Stimulated activated CD4-positive, alpha-beta T cell treated with anti-CD3 and anti-CD28 coated beads, Interleukin-2, amount 100 ng/mL, for 4 hours (primary cell): Measurements from ENCODE around the gene ARHGAP26.

Experiments used
- DNase-seq: peaks from one replicate; pipeline ENCODE4 v3.0.0-alpha.2; 2020; ENCODE audit warnings: low read depth

The ARHGAP26 gene

GRCh38 chr5:143145243-143146160 is 375.3 kb downstream of the ARHGAP26 start:
- DNase-seq, result no peak

DNA sequence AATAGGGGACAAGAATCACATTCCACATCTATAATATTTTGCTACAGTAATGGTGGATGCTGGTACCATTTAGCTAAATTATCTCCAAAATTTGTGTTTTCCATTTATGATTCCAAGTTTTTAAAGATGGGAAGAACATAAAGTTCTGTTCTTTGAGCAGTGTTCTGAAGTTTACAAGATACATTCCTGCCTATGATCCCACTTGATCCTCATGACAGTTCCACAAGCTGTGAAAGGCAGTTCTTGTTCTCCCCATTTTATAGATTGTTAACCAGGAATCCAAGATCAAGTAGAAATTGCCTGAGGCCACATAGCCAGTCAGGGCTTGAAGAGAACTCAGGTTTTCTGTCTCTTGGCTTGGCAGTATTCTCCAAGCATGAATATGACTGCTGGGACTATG is 376.0 kb downstream of the ARHGAP26 start:
- DNase-seq, result no peak

- no peak for DNase-seq
Measured at GRCh38 chr5:143147383-143147782, 377.2 kb downstream of the ARHGAP26 start.

DNA sequence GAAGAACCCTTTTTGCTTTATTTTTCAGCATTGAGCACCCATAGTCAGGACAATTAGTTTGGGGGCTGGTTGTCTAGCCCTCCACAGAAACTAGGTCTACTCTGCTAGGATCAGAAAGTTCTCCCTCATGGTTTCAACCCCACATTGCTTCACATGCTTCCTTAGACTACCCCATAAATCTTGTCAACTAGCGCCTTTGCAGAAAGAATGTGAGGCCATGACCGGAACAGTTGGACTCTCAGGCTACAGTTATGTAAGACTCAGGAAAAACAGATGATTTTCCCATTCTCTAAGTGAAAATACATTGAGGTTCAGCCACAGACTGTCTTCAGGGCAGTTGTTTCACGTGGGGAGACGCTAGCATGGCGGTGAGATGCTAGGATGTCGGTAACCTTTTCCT is 377.7 kb downstream of the ARHGAP26 start:
- DNase-seq, result no peak

- DNase-seq, result no peak
Measured at GRCh38 chr5:143148771-143149170, 378.6 kb downstream of the ARHGAP26 start.

DNA sequence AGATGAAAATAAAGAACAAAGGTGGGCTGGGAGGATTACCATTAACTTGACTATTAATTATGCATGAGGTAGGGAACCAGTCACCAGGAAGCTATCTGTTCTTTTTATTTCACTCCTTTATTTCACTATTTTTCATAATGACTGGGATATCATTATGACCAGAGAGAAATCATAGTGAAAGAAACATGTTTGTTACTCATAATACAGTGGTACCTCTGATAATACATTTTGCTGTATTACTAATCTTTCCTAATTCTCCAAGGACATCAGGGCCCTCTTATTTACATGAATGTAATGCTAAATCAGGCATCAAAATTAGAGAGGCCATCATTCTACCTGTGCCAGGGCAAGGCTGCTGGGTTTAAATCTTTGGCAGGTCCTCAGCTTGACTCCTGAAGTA is 379.6 kb downstream of the ARHGAP26 start:
- DNase-seq, result no peak

DNA sequence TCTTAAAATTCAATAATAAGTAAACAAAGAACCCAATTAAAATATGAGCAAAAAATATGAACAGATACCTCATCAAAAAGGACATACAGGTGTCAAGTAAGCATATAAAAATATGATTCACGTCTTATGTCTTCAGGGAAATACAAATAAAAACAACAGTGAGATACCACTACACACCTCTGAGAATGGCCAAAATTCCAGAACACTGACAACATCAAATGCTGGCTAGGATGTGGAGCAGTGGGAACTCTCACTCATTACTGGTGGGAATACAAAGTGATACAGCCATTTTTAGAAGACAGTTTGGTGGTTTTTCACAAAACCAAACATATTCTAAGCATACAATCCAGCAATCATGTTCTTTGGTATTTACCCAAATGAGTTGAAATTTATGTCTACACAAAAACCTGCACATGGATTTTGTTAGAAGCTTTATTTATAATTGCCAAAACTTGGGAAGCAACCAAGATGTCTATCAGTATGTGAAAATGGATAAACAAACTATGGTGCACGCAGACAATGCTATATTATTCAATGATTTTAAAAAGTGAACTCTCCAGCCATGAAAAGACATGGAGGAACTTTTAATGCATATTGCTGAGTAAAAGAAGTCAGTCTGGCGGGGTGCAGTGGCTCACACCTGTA is 381.0 kb downstream of the ARHGAP26 start:
- no peak for DNase-seq

GRCh38 chr5:143152445-143152844 is 382.3 kb downstream of the ARHGAP26 start:
- DNase-seq, result no peak

- DNase-seq, result no peak
Measured at GRCh38 chr5:143153332-143154119, 383.3 kb downstream of the ARHGAP26 start.

GRCh38 chr5:143154510-143155370 is 384.6 kb downstream of the ARHGAP26 start:
- DNase-seq, result no peak

- DNase-seq, result no peak
Measured at GRCh38 chr5:143155455-143155854, 385.3 kb downstream of the ARHGAP26 start.

- no peak for DNase-seq
Measured at GRCh38 chr5:143156086-143156485, 385.9 kb downstream of the ARHGAP26 start.

DNA sequence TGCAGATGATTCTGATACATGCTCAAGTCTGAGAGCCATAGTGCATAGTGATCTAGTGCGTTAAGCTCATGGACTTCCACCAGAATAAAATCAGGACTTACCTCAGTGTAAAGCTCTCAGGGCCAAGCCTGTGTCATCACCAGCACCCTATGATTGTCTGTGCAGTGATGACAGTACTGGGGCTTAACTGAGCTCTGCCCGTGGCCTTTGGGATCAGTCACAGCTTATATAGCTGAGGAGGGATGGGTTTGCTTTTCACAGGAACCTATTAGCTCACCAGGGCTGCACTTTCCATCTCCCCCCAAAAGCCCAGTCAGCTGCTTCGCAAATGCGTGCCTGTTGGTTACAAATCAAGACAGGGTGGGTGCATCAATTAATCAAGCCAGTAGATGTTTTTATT is 386.4 kb downstream of the ARHGAP26 start:
- no peak for DNase-seq

GRCh38 chr5:143159031-143159430 is 388.9 kb downstream of the ARHGAP26 start:
- no peak for DNase-seq

- DNase-seq, result no peak
Measured at GRCh38 chr5:143161885-143162540, 391.8 kb downstream of the ARHGAP26 start.

GRCh38 chr5:143162810-143163209 is 392.6 kb downstream of the ARHGAP26 start:
- no peak for DNase-seq

DNA sequence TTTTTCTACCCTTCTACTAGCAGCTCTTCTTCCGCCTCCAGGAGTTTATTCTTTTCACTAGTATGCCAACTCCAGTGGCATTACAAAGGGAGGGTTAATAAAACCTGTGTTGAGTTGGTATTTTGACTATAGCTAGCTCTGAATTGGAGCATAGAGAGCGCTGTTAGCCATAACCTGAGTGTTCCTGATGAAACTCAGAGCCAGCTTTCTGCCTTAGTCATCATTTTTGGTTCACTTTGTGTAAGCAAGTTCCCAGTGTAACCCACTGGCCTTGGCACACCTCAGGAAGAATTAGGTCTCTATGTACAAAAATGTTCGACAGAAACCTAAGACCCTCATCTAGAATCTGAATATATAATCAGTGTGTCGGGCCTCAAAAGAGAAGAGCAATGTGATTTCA is 394.4 kb downstream of the ARHGAP26 start:
- no peak for DNase-seq

DNA sequence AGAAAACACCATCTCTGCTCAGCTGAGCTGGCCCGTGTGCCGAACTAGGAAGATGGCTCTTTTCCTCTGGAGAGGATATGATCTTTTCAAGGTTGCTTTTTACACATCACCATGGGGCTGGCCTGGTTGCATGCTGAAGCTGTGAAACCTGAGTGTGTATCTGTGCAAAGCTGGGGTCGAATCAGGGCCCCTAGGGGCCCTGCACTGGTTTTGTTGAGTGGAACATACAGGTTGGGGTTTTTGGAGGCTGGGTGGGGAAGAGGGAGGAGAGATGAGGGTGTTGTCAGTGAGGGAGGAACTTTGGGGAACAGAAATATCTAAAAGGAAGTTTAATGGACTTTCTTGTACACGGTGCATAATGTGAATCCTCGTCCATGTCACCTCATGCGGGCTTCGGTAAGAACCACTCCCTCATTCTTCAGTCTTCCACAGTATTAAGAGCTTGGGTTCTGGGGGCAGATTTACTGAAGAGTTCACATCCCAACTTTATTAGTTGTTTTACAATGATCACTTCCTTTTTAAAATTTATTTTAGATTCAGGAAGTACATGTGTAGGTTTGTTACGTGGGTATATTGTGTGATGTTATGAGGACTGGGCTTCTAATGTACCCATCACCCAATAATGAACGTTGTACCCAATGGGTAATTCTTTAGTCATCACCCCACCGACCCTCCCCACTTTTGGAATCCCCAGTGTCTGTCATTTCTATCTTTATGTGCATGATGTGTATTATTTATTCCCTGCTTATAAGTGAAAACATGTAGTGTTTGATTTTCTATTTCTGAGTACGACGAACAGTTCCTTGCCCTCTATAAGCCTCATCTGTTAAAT is 395.1 kb downstream of the ARHGAP26 start:
- DNase-seq, result no peak

DNA sequence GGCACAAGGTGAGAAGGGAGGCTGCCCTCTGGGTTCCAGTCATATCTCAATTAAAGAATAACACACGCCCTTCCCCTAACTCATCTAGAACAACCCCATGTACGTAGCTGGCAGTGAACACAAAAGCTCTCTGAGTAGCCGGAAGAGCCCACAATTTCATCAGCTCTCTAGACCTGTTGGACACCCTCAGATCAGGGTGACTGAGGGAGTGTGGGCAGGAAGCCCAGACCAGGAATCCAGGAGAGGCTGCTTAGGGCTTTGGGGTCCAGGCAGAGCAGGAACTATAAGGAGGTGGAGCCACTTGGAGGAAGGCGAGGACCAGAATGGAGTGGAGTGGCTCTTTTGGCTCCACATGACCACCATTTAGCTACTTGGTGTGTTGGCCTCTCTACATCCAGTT is 395.9 kb downstream of the ARHGAP26 start:
- no peak for DNase-seq
